Measurements from ENCODE around the gene ZNF579.

DNA sequence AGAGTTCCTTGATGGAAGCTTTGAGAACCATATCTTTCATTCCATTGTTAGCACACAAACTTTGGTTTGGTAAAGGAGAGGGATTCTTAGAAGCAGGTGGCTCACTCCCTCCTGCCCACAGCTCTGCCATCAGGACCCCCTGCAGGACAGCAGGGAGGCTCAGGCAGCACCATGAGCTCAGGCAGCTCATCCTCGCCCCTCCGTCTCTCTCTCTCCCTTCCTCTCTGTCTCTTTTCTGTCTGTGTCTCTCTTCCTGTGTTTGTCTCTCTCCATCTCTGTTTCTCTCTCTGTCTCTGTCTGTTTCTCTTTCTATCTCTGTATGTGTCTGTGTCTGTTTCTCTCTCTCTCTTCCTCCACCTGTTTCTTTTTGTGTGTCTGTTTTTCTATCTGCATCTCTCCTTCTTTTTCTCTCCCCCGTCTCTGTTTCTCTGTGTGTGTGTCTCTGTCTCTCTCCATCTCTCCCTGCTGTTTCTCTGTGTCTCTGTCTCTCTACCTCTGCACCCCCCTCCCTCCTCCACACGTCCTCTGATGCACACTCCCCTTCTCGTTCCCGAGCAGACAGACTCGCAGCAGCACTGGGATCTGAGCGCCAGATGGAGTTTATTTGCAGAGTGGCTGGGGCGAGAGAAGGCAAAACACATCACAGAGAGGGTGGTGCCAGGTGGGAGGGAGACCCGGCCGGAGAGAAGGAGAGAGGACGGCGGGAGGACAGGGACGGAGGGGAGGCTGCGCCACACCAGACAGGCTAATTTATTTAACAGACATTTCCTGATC, 52.4 kb downstream of the ZNF579 start:
- TF ChIP-seq ZNF274 (IDR thresholded peaks at IDR 0.05; ENCODE audit: low read depth, low read length): no peak
- TF ChIP-seq SUZ12 (IDR thresholded peaks at IDR 0.05; ENCODE audit: extremely low read depth, insufficient read depth, insufficient read length): no peak

All from NT2/D1 (cell line).